ENCODE results near the gene U2AF1L4.
"Not testable (repeated sequence)": the region's sequence is repeated elsewhere in the genome, so short reads cannot be mapped to it uniquely, and the experiment has no call there.

GRCh38 chr19:35772362-35772761 is 27.1 kb upstream of the U2AF1L4 start:
- TF ChIP-seq CTCF (conservative IDR thresholded peaks at IDR 0.05); EZH2 (IDR thresholded peaks at IDR 0.05; ENCODE audit: low read depth): not testable (repeated sequence)
